Left cardiac atrium (tissue), 2 donors: Measurements from ENCODE around the gene ZKSCAN2. TPM values are rescaled to one million over a fixed set of nuclear protein-coding genes. Genes with fewer than 3 reads are reported as not detected.

Experiments used
- total RNA-seq, 2 donors: library from RNA; stranded (reverse); fragmentation: NEBNext Ultra II Directional; extraction: Animal tissue kit (Norgen Biotek cat#: 25700); gene quantifications; one replicate each; pipeline ENCODE4 v1.2.1, GENCODE V29; 2021
- donor health status: DM: no; HTN: yes; CAD: no; lungs with severe emphysema.
- donor health status: DM: yes; HTN: yes; CAD: no.

The ZKSCAN2 gene
- total RNA-seq, 2 donors from 2014 or later: 4.4 to 5.8 TPM

Other genes with a start within 250 kb of the ZKSCAN2 start
- gene ARHGAP17, start 242.5 kb downstream of the ZKSCAN2 start, total RNA-seq: 10 to 100 TPM; 49.7 to 50.9 TPM
- gene LCMT1, start 146.1 kb downstream of the ZKSCAN2 start, total RNA-seq: 10 to 100 TPM; 30.4 to 39.2 TPM
- gene AQP8, start 40.9 kb downstream of the ZKSCAN2 start, total RNA-seq: not detected